Measurements from ENCODE around the gene GRN.

- TF ChIP-seq CTCF (IDR thresholded peaks at IDR 0.05) (no peak), POLR2A (IDR thresholded peaks at IDR 0.05) (no peak)
Measured at GRCh38 chr17:44317545-44317944, 27.6 kb upstream of the GRN start.
